Measurements from ENCODE around the gene LRRC17. TPM values are rescaled to one million over a fixed set of nuclear protein-coding genes. Genes with fewer than 3 reads are reported as not detected.

Gene LRRC17
- total RNA-seq, 1 experiment from 2014 or later = 0.42 TPM

GRCh38 chr7:102875700-102876295, 37.0 kb upstream of the LRRC17 start:
- peak overlapping the region; percentile 98 for H3K27ac Mint-ChIP-seq (ENCODE audit: unreplicated experiment)
- DNase-seq = peak; percentile 72
- CTCF ChIA-PET = interaction anchor here (1.8 kb wide), 1 partner anchor 40 kb away, joined by 4 read pairs; no protein-coding TSS in a partner anchor
- H3K36me3 Mint-ChIP-seq (ENCODE audit: insufficient read depth, unreplicated experiment) = peaks cover 13% of the 10 kb centered on the region
- H3K4me3 Mint-ChIP-seq (ENCODE audit: low read depth, unreplicated experiment) = peak overlapping the region; percentile 24
- BruUV-seq (replicated peaks) = no TSS peak
- H3K4me1 Mint-ChIP-seq (ENCODE audit: low read depth, unreplicated experiment) = peaks cover 70% of the 10 kb centered on the region
- intact Hi-C loops (cut with micrococcal nuclease; ENCODE audit: unreplicated experiment) = loop anchor here (2.0 to 5.0 kb wide), 2 partner anchors 115 to 187 kb away; no protein-coding TSS in a partner anchor
- TF ChIP-seq CTCF (IDR thresholded peaks at IDR 0.05; ENCODE audit: unreplicated experiment) = no peak
- H3K9me3 Mint-ChIP-seq (ENCODE audit: low read depth, unreplicated experiment) = no peaks in the 10 kb centered on the region
- no peaks in the 10 kb centered on the region for H3K27me3 Mint-ChIP-seq (ENCODE audit: unreplicated experiment)

- intact Hi-C loops (cut with micrococcal nuclease; ENCODE audit: unreplicated experiment) = no loop called here
- H3K4me3 Mint-ChIP-seq (ENCODE audit: low read depth, unreplicated experiment) = peak overlapping the region; percentile 56
- no peaks in the 10 kb centered on the region for H3K27me3 Mint-ChIP-seq (ENCODE audit: unreplicated experiment)
- CTCF ChIA-PET = no interaction called here
- DNase-seq = no peak
- H3K4me1 Mint-ChIP-seq (ENCODE audit: low read depth, unreplicated experiment) = peaks cover 42% of the 10 kb centered on the region
- H3K9me3 Mint-ChIP-seq (ENCODE audit: low read depth, unreplicated experiment) = peaks cover 2% of the 10 kb centered on the region
- TF ChIP-seq CTCF (IDR thresholded peaks at IDR 0.05; ENCODE audit: unreplicated experiment) = no peak
- peaks cover 1% of the 10 kb centered on the region for H3K36me3 Mint-ChIP-seq (ENCODE audit: insufficient read depth, unreplicated experiment)
- peak overlapping the region; percentile 96 for H3K27ac Mint-ChIP-seq (ENCODE audit: unreplicated experiment)
- BruUV-seq (replicated peaks) = TSS peak; percentile 95
Observed at GRCh38 chr7:102883098-102883860, 29.5 kb upstream of the LRRC17 start.

- no peak for TF ChIP-seq CTCF (IDR thresholded peaks at IDR 0.05; ENCODE audit: unreplicated experiment)
- no peak overlapping the region for H3K4me3 Mint-ChIP-seq (ENCODE audit: low read depth, unreplicated experiment)
- peaks cover 5% of the 10 kb centered on the region for H3K36me3 Mint-ChIP-seq (ENCODE audit: insufficient read depth, unreplicated experiment)
- intact Hi-C loops (cut with micrococcal nuclease; ENCODE audit: unreplicated experiment) = no loop called here
- CTCF ChIA-PET = no interaction called here
- peaks cover 2% of the 10 kb centered on the region for H3K9me3 Mint-ChIP-seq (ENCODE audit: low read depth, unreplicated experiment)
- no TSS peak for BruUV-seq (replicated peaks)
- H3K4me1 Mint-ChIP-seq (ENCODE audit: low read depth, unreplicated experiment) = peaks cover 35% of the 10 kb centered on the region
- H3K27ac Mint-ChIP-seq (ENCODE audit: unreplicated experiment) = peak overlapping the region; percentile 35
- no peak for DNase-seq
- H3K27me3 Mint-ChIP-seq (ENCODE audit: unreplicated experiment) = no peaks in the 10 kb centered on the region
Observed at GRCh38 chr7:102888561-102889233, 24.1 kb upstream of the LRRC17 start.

- Mint-ChIP-seq H3K4me3 (ENCODE audit: low read depth, unreplicated experiment) (no peak overlapping the region), H3K4me1 (ENCODE audit: low read depth, unreplicated experiment) (peaks cover 35% of the 10 kb centered on the region), H3K27me3 (ENCODE audit: unreplicated experiment) (no peaks in the 10 kb centered on the region), H3K36me3 (ENCODE audit: insufficient read depth, unreplicated experiment) (peaks cover 5% of the 10 kb centered on the region), H3K9me3 (ENCODE audit: low read depth, unreplicated experiment) (peaks cover 2% of the 10 kb centered on the region), H3K27ac (ENCODE audit: unreplicated experiment) (no peak overlapping the region)
- BruUV-seq (replicated peaks) = no TSS peak
- no peak for DNase-seq
- CTCF ChIA-PET = interaction anchor here (0.7 kb wide), 1 partner anchor 187 kb away, joined by 3 read pairs; no protein-coding TSS in a partner anchor
- intact Hi-C loops (cut with micrococcal nuclease; ENCODE audit: unreplicated experiment) = no loop called here
- TF ChIP-seq CTCF (IDR thresholded peaks at IDR 0.05; ENCODE audit: unreplicated experiment) = no peak
Observed at GRCh38 chr7:102889851-102890250, 22.9 kb upstream of the LRRC17 start.
